ENCODE data around the gene LGALS7B.
"Not testable (repeated sequence)": the region's sequence is repeated elsewhere in the genome, so short reads cannot be mapped to it uniquely, and the experiment has no call there.

LGALS7B gene

DNA sequence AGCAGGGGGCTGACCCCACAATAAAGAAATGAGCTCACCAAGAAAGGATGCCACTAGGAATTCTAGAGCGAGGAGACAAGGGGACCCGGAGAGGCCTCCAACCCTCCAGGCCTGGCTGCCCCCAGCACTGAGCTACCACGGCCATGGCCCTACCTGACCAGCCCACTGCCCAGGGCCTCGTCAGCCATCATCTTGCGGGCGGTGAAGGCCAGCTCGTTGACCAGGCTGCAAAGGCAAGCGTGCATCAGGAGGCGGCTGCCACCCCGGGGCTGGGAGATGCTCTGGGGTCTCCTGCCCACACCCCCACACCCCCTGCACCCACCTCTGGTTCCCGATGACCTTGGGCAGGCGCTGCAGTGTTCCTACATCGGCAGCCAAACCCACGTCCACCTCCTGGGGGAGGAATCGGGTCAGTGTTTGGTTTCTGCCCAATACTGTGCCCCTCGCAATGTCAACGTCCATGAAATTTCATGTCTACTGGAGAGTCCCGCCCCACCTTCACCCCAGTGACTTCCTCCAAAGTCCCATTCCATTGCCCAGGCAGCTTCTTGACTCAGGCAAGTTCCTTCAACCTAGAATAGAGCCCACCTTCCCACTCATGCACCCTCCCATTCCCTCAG is 27.2 kb downstream of the LGALS7B start:
- Histone ChIP-seq H3K4me1 (ENCODE audit: control insufficient read depth in 2 of 2, insufficient read depth in 1 of 2, low read depth in 1 of 2, low read length in 2 of 2) (no peaks in the 10 kb centered on the region), H2BK15ac (ENCODE audit: low read length) (no peak overlapping the region), H3K9me3 (replicated peaks in 1 of 2; ENCODE audit: control insufficient read depth in 2 of 2, insufficient read depth in 1 of 2, low read depth in 1 of 2, low read length in 2 of 2) (peaks cover 0 to 3% of the 10 kb centered on the region in 2 donors), H4K91ac (ENCODE audit: low read depth, low read length, poor library complexity) (no peak overlapping the region), H3K27me3 (ENCODE audit: control insufficient read depth in 3 of 3, insufficient read depth in 3 of 3, low read depth in 1 of 3, low read length in 3 of 3) (no peaks in the 10 kb centered on the region), H2BK12ac (ENCODE audit: low read length) (no peak overlapping the region), H3K79me1 (ENCODE audit: low read depth, low read length) (no peaks in the 10 kb centered on the region), H2BK120ac (ENCODE audit: low read depth, low read length) (no peak overlapping the region), H3K27ac (replicated peaks; ENCODE audit: low read length) (no peak overlapping the region), H2AFZ (ENCODE audit: low read length) (no peak overlapping the region), H2AK5ac (ENCODE audit: low read depth, low read length) (no peak overlapping the region), H3K4me2 (ENCODE audit: insufficient read depth, low read length, poor library complexity, severe bottlenecking) (no peak overlapping the region), H3K18ac (ENCODE audit: low read length) (no peak overlapping the region), H2BK5ac (ENCODE audit: low read length) (peak overlapping the region; percentile 75), H4K8ac (ENCODE audit: low read depth, low read length) (no peak overlapping the region), H3K9ac (ENCODE audit: low read depth, low read length, poor library complexity) (no peak overlapping the region), H3K4ac (ENCODE audit: low read length) (no peak overlapping the region), H3K23ac (ENCODE audit: low read depth, low read length, poor library complexity) (peak overlapping the region; percentile 31), H3K14ac (ENCODE audit: low read length) (no peak overlapping the region), H3K36me3 (replicated peaks in 1 of 2; ENCODE audit: control insufficient read depth in 2 of 2, insufficient read depth in 2 of 2, low read length in 2 of 2) (peaks cover 23 to 31% of the 10 kb centered on the region in 2 donors), H3K4me3 (ENCODE audit: low read length in 2 of 2) (no peak overlapping the region)
- WGBS, 2 donors (ENCODE audit: extremely low coverage in 2 of 2, insufficient read length in 2 of 2, insufficient replicate concordance in 1 of 2), result no CpG with 5 or more reads among the region's 18 CpGs
- no peak for DNase-seq (ENCODE audit: low spot score)

DNA sequence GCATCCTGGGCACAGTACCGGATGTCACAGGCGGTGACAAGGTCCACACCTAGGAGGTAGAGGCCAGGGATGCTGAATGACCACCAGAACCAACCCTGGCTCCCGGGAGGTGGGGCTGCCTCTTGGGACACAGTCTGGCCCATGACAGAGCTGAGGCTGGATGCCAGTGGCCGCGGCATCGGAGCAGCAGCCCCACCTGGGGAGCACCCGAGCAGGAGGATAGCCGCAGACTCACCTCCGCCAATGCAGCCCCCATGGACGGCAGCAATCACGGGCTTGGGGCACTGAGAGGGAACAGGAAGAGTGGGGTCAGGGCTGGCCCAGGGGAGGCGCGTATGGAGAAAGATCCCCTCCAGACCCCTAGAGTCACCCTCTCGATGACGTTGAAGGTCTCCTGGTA is 28.1 kb downstream of the LGALS7B start:
- no peak overlapping the region for H3K4me3 ChIP-seq (ENCODE audit: low read length in 2 of 2)
- WGBS, 2 donors (ENCODE audit: extremely low coverage in 2 of 2, insufficient read length in 2 of 2, insufficient replicate concordance in 1 of 2), result no CpG with 5 or more reads among the region's 15 CpGs

GRCh38 chr19:38819231-38819920 is 30.4 kb downstream of the LGALS7B start:
- H3K14ac ChIP-seq (ENCODE audit: low read length), result no peak overlapping the region
- H2AFZ ChIP-seq (ENCODE audit: low read length), result no peak overlapping the region
- H3K27ac ChIP-seq (replicated peaks; ENCODE audit: low read length), result no peak overlapping the region
- H4K8ac ChIP-seq (ENCODE audit: low read depth, low read length), result no peak overlapping the region
- peaks cover 25 to 37% of the 10 kb centered on the region in 2 donors for H3K36me3 ChIP-seq (replicated peaks in 1 of 2; ENCODE audit: control insufficient read depth in 2 of 2, insufficient read depth in 2 of 2, low read length in 2 of 2)
- H2BK15ac ChIP-seq (ENCODE audit: low read length), result no peak overlapping the region
- H3K4me3 ChIP-seq (ENCODE audit: low read length in 2 of 2), result no peak overlapping the region
- no peak overlapping the region for H3K4ac ChIP-seq (ENCODE audit: low read length)
- H4K91ac ChIP-seq (ENCODE audit: low read depth, low read length, poor library complexity), result no peak overlapping the region
- WGBS, 2 donors (ENCODE audit: extremely low coverage in 2 of 2, insufficient read length in 2 of 2, insufficient replicate concordance in 1 of 2), result no CpG with 5 or more reads among the region's 13 CpGs
- H3K18ac ChIP-seq (ENCODE audit: low read length), result no peak overlapping the region
- H3K23ac ChIP-seq (ENCODE audit: low read depth, low read length, poor library complexity), result no peak overlapping the region
- no peak for DNase-seq (ENCODE audit: low spot score)
- no peak overlapping the region for H2BK12ac ChIP-seq (ENCODE audit: low read length)
- no peak overlapping the region for H3K9ac ChIP-seq (ENCODE audit: low read depth, low read length, poor library complexity)
- no peak overlapping the region for H2BK120ac ChIP-seq (ENCODE audit: low read depth, low read length)
- no peak overlapping the region for H2BK5ac ChIP-seq (ENCODE audit: low read length)
- no peak overlapping the region for H3K4me2 ChIP-seq (ENCODE audit: insufficient read depth, low read length, poor library complexity, severe bottlenecking)
- H2AK5ac ChIP-seq (ENCODE audit: low read depth, low read length), result no peak overlapping the region
- no peaks in the 10 kb centered on the region for H3K79me1 ChIP-seq (ENCODE audit: low read depth, low read length)
- no peaks in the 10 kb centered on the region for H3K4me1 ChIP-seq (ENCODE audit: control insufficient read depth in 2 of 2, insufficient read depth in 1 of 2, low read depth in 1 of 2, low read length in 2 of 2)
- peaks cover 0 to 3% of the 10 kb centered on the region in 2 donors for H3K9me3 ChIP-seq (replicated peaks in 1 of 2; ENCODE audit: control insufficient read depth in 2 of 2, insufficient read depth in 1 of 2, low read depth in 1 of 2, low read length in 2 of 2)
- H3K27me3 ChIP-seq (ENCODE audit: control insufficient read depth in 3 of 3, insufficient read depth in 3 of 3, low read depth in 1 of 3, low read length in 3 of 3), result no peaks in the 10 kb centered on the region

More for the DNA sequence above, 28.1 kb downstream of the LGALS7B start:
- no peak overlapping the region for H4K8ac ChIP-seq (ENCODE audit: low read depth, low read length)
- H3K9me3 ChIP-seq (replicated peaks in 1 of 2; ENCODE audit: control insufficient read depth in 2 of 2, insufficient read depth in 1 of 2, low read depth in 1 of 2, low read length in 2 of 2), result peaks cover 0 to 3% of the 10 kb centered on the region in 2 donors
- no peak overlapping the region for H2BK15ac ChIP-seq (ENCODE audit: low read length)
- H3K36me3 ChIP-seq (replicated peaks in 1 of 2; ENCODE audit: control insufficient read depth in 2 of 2, insufficient read depth in 2 of 2, low read length in 2 of 2), result peaks cover 23 to 31% of the 10 kb centered on the region in 2 donors
- H2BK5ac ChIP-seq (ENCODE audit: low read length), result peak overlapping the region; percentile 13
- no peak overlapping the region for H3K27ac ChIP-seq (replicated peaks; ENCODE audit: low read length)
- H3K27me3 ChIP-seq (ENCODE audit: control insufficient read depth in 3 of 3, insufficient read depth in 3 of 3, low read depth in 1 of 3, low read length in 3 of 3), result no peaks in the 10 kb centered on the region
- no peak overlapping the region for H2BK12ac ChIP-seq (ENCODE audit: low read length)
- H3K79me1 ChIP-seq (ENCODE audit: low read depth, low read length), result no peaks in the 10 kb centered on the region
- H3K4me2 ChIP-seq (ENCODE audit: insufficient read depth, low read length, poor library complexity, severe bottlenecking), result no peak overlapping the region
- H3K4me1 ChIP-seq (ENCODE audit: control insufficient read depth in 2 of 2, insufficient read depth in 1 of 2, low read depth in 1 of 2, low read length in 2 of 2), result no peaks in the 10 kb centered on the region
- H2BK120ac ChIP-seq (ENCODE audit: low read depth, low read length), result no peak overlapping the region
- no peak overlapping the region for H3K18ac ChIP-seq (ENCODE audit: low read length)
- no peak overlapping the region for H2AK5ac ChIP-seq (ENCODE audit: low read depth, low read length)
- H2AFZ ChIP-seq (ENCODE audit: low read length), result no peak overlapping the region
- H3K14ac ChIP-seq (ENCODE audit: low read length), result no peak overlapping the region
- DNase-seq (ENCODE audit: low spot score), result no peak
- H3K4ac ChIP-seq (ENCODE audit: low read length), result no peak overlapping the region
- peak overlapping the region; percentile 60 for H3K9ac ChIP-seq (ENCODE audit: low read depth, low read length, poor library complexity)
- H4K91ac ChIP-seq (ENCODE audit: low read depth, low read length, poor library complexity), result no peak overlapping the region
- no peak overlapping the region for H3K23ac ChIP-seq (ENCODE audit: low read depth, low read length, poor library complexity)

- Histone ChIP-seq H3K14ac (ENCODE audit: low read length) (peak overlapping the region; percentile 21), H3K36me3 (replicated peaks in 1 of 2; ENCODE audit: control insufficient read depth in 2 of 2, insufficient read depth in 2 of 2, low read length in 2 of 2) (peaks cover 19 to 25% of the 10 kb centered on the region in 2 donors)
- not testable (repeated sequence) for H2AK5ac ChIP-seq (ENCODE audit: low read depth, low read length); H2BK12ac ChIP-seq (ENCODE audit: low read length); H3K4me2 ChIP-seq (ENCODE audit: insufficient read depth, low read length, poor library complexity, severe bottlenecking); H3K9me3 ChIP-seq (replicated peaks in 1 of 2; ENCODE audit: control insufficient read depth in 2 of 2, insufficient read depth in 1 of 2, low read depth in 1 of 2, low read length in 2 of 2); H3K4me1 ChIP-seq (ENCODE audit: control insufficient read depth in 2 of 2, insufficient read depth in 1 of 2, low read depth in 1 of 2, low read length in 2 of 2); H3K4me3 ChIP-seq (ENCODE audit: low read length in 2 of 2); H3K27me3 ChIP-seq (ENCODE audit: control insufficient read depth in 3 of 3, insufficient read depth in 3 of 3, low read depth in 1 of 3, low read length in 3 of 3); H3K9ac ChIP-seq (ENCODE audit: low read depth, low read length, poor library complexity); H3K18ac ChIP-seq (ENCODE audit: low read length); DNase-seq (ENCODE audit: low spot score); H2BK120ac ChIP-seq (ENCODE audit: low read depth, low read length); H4K91ac ChIP-seq (ENCODE audit: low read depth, low read length, poor library complexity); H4K8ac ChIP-seq (ENCODE audit: low read depth, low read length); H3K4ac ChIP-seq (ENCODE audit: low read length); H2BK5ac ChIP-seq (ENCODE audit: low read length); H2AFZ ChIP-seq (ENCODE audit: low read length); H3K23ac ChIP-seq (ENCODE audit: low read depth, low read length, poor library complexity); H3K79me1 ChIP-seq (ENCODE audit: low read depth, low read length); H2BK15ac ChIP-seq (ENCODE audit: low read length); H3K27ac ChIP-seq (replicated peaks; ENCODE audit: low read length)
- WGBS, 2 donors (ENCODE audit: extremely low coverage in 2 of 2, insufficient read length in 2 of 2, insufficient replicate concordance in 1 of 2), result no CpG with 5 or more reads among the region's 29 CpGs
Observed at GRCh38 chr19:38821230-38821825, 32.3 kb downstream of the LGALS7B start.

All from neuronal stem cell (in vitro differentiated cells).